ENCODE results near the gene TPBGL. TPM values are rescaled to one million over a fixed set of nuclear protein-coding genes. Genes with fewer than 3 reads are reported as not detected.

The TPBGL gene
- total and polyA plus RNA-seq, 10 donors: 0.10 to 0.59 (median 0.16) TPM; not detected in 3

GRCh38 chr11:75269896-75270295 is 29.3 kb downstream of the TPBGL start:
- H3K27ac ChIP-seq: no peak overlapping the region
- TF ChIP-seq CTCF (IDR thresholded peaks at IDR 0.05 in 8 of 11, conservative IDR thresholded peaks at IDR 0.05 in 3 of 11) (no peak), POLR2A (IDR thresholded peaks at IDR 0.05) (no peak), POLR2AphosphoS5 (IDR thresholded peaks at IDR 0.05) (no peak)
- no peaks in the 10 kb centered on the region for H3K27me3 ChIP-seq (replicated peaks in 1 of 7)
- H3K9me3 ChIP-seq: no peaks in the 10 kb centered on the region
- H3K4me1 ChIP-seq: peaks cover 0 to 74% (median 25%) of the 10 kb centered on the region in 6 donors
- no peak overlapping the region for H3K4me3 ChIP-seq
- intact Hi-C loops (cut with DNase I; ENCODE audit: low total_unique reads): no loop called here
- DNase-seq: peak; percentile 54
- peaks cover 0 to 100% (median 31%) of the 10 kb centered on the region in 6 donors for H3K36me3 ChIP-seq
- 92 to 95% (median 93%) methylated on average over 9 of the region's 9 CpGs for WGBS, 5 donors

GRCh38 chr11:75270896-75271418 is 30.4 kb downstream of the TPBGL start:
- 45 to 79% (median 76%) methylated on average over 3 of the region's 3 CpGs for WGBS, 5 donors
- no peak overlapping the region for H3K4me3 ChIP-seq
- no peak for TF ChIP-seq POLR2AphosphoS5 (IDR thresholded peaks at IDR 0.05)
- peak in 7 of 11 experiments; percentile 15 to 58 (median 26) for TF ChIP-seq CTCF (IDR thresholded peaks at IDR 0.05 in 8 of 11, conservative IDR thresholded peaks at IDR 0.05 in 3 of 11)
- H3K27me3 ChIP-seq (replicated peaks in 1 of 7): no peaks in the 10 kb centered on the region
- peak; percentile 56 for DNase-seq
- H3K36me3 ChIP-seq: peaks cover 0 to 100% (median 31%) of the 10 kb centered on the region in 6 donors
- peak overlapping the region in 3 of 8 donors; percentile 31 to 86 (median 85) for H3K27ac ChIP-seq
- no peaks in the 10 kb centered on the region for H3K9me3 ChIP-seq
- peaks cover 4 to 74% (median 29%) of the 10 kb centered on the region in 6 donors for H3K4me1 ChIP-seq
- intact Hi-C loops (cut with DNase I; ENCODE audit: low total_unique reads): no loop called here

GRCh38 chr11:75271730-75272129 is 31.2 kb downstream of the TPBGL start:
- peaks cover 0 to 100% (median 36%) of the 10 kb centered on the region in 6 donors for H3K36me3 ChIP-seq
- 55 to 85% (median 74%) methylated on average over 6 of the region's 6 CpGs for WGBS, 5 donors
- intact Hi-C loops (cut with DNase I; ENCODE audit: low total_unique reads): no loop called here

More at GRCh38 chr11:75271730-75272129, 31.2 kb downstream of the TPBGL start:
- Histone ChIP-seq H3K4me3 (no peak overlapping the region), H3K27me3 (replicated peaks in 1 of 7) (no peaks in the 10 kb centered on the region), H3K27ac (peak overlapping the region in 3 of 8 donors; percentile 31 to 86 (median 85)), H3K9me3 (no peaks in the 10 kb centered on the region), H3K4me1 (peaks cover 5 to 74% (median 33%) of the 10 kb centered on the region in 6 donors)
- DNase-seq: peak; percentile 58
- TF ChIP-seq POLR2A (IDR thresholded peaks at IDR 0.05): no peak
- no peak for TF ChIP-seq POLR2AphosphoS5 (IDR thresholded peaks at IDR 0.05)
- TF ChIP-seq CTCF (IDR thresholded peaks at IDR 0.05 in 8 of 11, conservative IDR thresholded peaks at IDR 0.05 in 3 of 11): no peak
